NCI-H1436 treated with DMSO at 0.1 percent for 48 hours (cell line): ENCODE results near the gene PRR13.
"Not testable (repeated sequence)": the region's sequence is repeated elsewhere in the genome, so short reads cannot be mapped to it uniquely, and the experiment has no call there.

ENCODE experiments used
- DNase-seq: peaks from one replicate; lab custom pipeline; 2025; lab: John Stamatoyannopoulos, UW

The PRR13 gene, protein sequence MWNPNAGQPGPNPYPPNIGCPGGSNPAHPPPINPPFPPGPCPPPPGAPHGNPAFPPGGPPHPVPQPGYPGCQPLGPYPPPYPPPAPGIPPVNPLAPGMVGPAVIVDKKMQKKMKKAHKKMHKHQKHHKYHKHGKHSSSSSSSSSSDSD

GRCh38 chr12:53441040-53441833 lies at the start of gene PRR13:
Gene PRR13, plus strand, starts transcription at chr12:53441734. Its CDS starts 981 bp downstream, at chr12:53442715.
- DNase-seq = peak; percentile 99

GRCh38 chr12:53399896-53400295 lies 41.6 kb upstream of the PRR13 start:
- no peak for DNase-seq

DNA sequence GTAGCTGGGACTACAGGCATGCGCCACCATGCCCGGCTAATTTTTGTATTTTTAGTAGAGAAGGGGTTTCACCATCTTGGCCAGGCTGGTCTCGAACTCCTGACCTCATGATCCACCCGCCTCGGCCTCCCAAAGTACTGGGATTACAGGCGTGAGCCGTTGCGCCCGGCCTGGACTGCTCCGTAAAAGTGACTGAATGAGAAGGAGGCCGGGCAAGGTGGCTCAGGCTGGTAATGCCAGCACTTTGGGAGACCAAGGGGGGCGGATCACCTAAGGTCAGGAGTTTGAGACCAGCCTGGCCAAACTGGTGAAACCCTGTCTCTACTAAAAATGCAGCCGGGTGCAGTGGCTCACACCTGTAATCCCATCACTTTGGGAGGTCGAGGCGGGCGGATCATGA lies 39.2 kb upstream of the PRR13 start:
- DNase-seq = not testable (repeated sequence)

DNA sequence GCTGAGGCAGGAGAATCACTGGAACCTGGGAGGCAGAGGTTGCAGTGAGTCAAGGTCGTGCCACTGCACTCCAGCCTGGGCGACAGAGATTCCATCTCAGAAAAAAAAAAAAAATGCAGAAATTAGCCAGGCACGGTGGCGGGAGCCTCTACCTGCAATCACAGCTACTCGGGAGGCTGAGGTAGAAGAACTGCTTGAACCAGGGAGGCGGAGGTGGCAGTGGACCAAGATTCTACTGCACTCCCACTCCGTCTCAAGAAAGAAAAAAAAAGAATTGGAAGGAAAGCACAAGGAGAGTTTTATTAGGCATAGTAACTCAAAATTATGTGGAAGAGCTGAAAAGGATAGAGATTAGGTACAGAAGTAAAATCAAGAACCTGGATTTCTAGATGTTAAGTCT lies 38.7 kb upstream of the PRR13 start:
- DNase-seq = no peak

GRCh38 chr12:53410951-53411350 lies 30.6 kb upstream of the PRR13 start:
- DNase-seq = no peak

GRCh38 chr12:53413485-53414204 lies 27.9 kb upstream of the PRR13 start:
- no peak for DNase-seq

DNA sequence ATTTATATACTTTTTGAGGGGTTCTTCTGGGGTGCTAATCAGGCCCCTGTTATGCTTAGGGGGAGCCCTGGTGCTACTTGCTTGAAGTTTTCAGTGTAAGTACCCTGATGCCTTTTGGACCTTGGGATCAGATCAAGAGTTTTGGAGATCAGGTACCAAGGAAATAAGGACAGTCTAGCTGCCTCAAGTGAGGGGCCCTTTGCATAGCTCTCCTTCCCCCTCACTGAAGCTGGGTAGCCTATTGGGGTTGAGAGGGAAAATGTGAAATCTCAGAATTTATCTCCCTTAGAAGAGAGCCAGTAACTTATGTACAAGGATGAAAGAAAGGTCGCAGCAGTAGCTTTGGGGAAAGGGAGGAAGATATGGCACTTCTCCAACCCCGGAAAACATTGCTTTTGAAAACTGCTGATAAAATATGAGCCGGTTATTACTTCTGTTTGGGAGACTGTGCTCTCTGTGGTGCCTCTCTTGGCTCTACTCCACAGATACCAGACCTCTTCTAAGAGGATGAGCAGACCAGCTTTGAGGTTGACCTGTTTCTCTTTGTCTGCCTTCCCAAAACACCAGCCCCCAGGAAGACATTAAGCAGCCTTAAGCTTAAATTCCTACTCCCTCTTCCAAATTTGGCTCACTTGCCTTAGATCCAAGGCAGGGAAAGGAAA lies 26.6 kb upstream of the PRR13 start:
- no peak for DNase-seq

- not testable (repeated sequence) for DNase-seq
Observed at GRCh38 chr12:53415752-53416389, 25.7 kb upstream of the PRR13 start.

DNA sequence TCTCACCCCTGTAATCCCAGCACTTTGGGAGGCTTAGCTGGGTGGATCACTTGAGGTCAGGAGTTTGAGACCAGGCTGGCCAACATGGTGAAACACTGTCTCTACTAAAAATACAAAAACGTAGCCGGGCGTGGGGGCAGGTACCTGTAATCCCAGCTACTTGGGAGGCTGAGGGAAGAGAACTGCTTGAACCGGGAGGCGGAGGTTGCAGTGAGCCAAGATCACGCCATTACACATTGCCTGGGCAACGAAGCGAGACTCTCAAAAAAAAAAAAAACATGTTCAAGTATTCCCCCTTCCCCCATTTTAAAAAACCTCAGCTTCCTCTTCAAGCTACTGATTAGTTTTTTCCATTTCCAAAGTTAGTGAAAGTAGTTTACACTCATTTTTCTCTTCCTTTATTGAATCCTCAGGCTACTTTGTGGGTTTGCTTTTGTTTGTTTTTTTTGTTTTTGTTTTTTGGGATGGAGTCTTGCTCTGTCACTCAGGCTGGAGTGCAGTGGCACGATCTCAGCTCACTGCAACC lies 24.2 kb upstream of the PRR13 start:
- not testable (repeated sequence) for DNase-seq

GRCh38 chr12:53418221-53418620 lies 23.3 kb upstream of the PRR13 start:
- no peak for DNase-seq

GRCh38 chr12:53419756-53420155 lies 21.8 kb upstream of the PRR13 start:
- no peak for DNase-seq

GRCh38 chr12:53422247-53422646 lies 19.3 kb upstream of the PRR13 start:
- DNase-seq = not testable (repeated sequence)

GRCh38 chr12:53423597-53423996 lies 17.9 kb upstream of the PRR13 start, which contains the start of gene AMHR2:
Gene AMHR2, plus strand, starts transcription at chr12:53423855. Its CDS starts 80 bp downstream, at chr12:53423935.
- DNase-seq = no peak

DNA sequence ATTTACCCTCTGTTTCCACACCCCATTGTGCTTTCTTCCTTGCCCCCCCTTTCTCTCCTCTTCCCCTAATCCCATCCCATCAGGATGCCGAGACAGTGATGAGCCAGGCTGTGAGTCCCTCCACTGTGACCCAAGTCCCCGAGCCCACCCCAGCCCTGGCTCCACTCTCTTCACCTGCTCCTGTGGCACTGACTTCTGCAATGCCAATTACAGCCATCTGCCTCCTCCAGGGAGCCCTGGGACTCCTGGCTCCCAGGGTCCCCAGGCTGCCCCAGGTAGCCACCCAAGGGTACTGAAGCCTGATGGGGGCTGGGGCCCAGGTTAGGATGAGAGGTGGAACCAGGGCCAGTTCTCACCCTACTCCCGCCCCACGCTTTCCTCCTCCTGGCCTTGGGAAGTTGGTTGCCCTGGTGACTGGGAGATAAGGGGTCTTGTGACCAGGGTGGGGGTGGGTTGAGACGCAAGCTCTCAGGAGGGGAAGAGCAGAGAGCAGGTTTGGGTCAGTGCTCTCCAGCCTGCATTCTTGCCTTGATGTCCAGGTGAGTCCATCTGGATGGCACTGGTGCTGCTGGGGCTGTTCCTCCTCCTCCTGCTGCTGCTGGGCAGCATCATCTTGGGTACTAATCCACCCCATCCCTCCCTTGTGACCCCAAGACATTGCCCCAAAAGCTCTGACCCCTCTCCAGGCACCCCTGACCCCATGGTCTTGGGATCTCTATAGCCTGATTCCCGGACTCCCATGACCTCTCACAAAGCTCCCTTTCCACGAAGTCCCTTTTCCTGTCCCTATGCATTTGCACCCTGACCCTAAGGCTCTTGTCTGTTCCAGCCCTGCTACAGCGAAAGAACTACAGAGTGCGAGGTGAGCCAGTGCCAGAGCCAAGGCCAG lies 16.7 kb upstream of the PRR13 start:
- DNase-seq = no peak

GRCh38 chr12:53425515-53426150 lies 15.9 kb upstream of the PRR13 start:
- no peak for DNase-seq

DNA sequence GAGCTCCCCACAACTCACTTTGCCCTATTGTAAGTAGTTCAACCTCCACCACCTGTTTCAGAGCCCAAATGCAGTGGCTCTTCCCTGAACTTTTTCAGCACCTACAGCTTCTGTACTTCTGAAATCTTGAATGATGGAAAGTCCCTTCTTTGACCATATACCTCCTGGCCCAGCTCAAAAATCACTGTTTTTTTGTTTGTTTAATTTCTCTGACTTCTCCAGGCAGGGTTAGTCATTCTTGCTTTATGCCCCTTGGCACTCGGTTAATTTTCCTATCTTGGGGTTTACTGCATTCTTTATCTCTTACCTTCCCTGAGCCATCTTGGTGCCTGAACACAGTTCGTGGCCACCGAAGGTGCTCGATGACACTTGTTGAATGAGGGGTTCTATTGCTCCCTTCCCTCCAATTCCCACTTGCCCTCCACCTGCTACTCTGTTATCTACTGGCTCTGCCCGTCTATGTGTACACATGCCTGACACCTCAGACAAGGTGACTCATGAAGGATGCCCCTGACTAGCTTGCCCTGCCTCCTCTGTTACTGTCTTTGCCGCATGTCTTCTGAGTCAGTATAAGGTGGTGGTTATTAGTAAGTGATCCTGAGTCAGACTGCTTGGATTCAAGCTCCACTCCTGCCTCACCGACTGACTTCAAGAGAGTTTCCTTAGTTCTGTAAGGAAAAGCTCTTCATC lies 13.5 kb upstream of the PRR13 start:
- DNase-seq = no peak

- DNase-seq = no peak
Observed at GRCh38 chr12:53428741-53429140, 12.8 kb upstream of the PRR13 start.

- no peak for DNase-seq
Observed at GRCh38 chr12:53430116-53430515, 11.4 kb upstream of the PRR13 start.

GRCh38 chr12:53431187-53431586 lies 10.3 kb upstream of the PRR13 start:
- no peak for DNase-seq
